Measurements from ENCODE around the gene TLE4. TPM values are rescaled to one million over a fixed set of nuclear protein-coding genes. Genes with fewer than 3 reads are reported as not detected.
A peak's percentile ranks its signal among the peaks of the same experiment; 100 is the strongest.

Gene TLE4
- total and polyA plus RNA-seq, 8 donors = 21.6 to 38.3 (median 33.8) TPM

DNA sequence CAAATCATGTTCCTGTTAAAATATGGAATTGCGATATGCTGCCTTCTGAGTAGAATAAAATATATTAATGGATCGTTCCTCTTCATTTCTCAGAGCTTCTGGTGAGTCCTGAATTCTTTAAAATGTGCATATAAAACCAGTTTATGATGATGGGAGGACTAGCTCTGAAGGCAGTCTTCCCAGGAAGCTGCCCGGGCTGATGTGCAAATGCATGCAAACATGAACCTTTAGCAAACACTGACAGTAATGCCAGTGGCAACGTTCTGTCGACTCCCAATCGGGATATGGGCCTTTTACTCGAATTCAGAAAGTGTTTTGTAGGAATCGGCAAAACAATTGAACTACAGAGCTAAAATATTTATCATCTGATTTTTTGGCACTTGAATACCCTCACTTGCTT, 93.6 kb downstream of the TLE4 start:
- Histone ChIP-seq H3K27me3 (no peaks in the 10 kb centered on the region), H3K4me3 (no peak overlapping the region), H3K27ac (no peak overlapping the region), H3K36me3 (no peaks in the 10 kb centered on the region), H3K9me3 (no peaks in the 10 kb centered on the region), H3K4me1 (peaks cover 0 to 9% of the 10 kb centered on the region in 2 donors)
- DNase-seq (no peak), ATAC-seq (no peak)
- intact Hi-C loops (cut with DNase I) = no loop called here
- TF ChIP-seq, protein P1, sequence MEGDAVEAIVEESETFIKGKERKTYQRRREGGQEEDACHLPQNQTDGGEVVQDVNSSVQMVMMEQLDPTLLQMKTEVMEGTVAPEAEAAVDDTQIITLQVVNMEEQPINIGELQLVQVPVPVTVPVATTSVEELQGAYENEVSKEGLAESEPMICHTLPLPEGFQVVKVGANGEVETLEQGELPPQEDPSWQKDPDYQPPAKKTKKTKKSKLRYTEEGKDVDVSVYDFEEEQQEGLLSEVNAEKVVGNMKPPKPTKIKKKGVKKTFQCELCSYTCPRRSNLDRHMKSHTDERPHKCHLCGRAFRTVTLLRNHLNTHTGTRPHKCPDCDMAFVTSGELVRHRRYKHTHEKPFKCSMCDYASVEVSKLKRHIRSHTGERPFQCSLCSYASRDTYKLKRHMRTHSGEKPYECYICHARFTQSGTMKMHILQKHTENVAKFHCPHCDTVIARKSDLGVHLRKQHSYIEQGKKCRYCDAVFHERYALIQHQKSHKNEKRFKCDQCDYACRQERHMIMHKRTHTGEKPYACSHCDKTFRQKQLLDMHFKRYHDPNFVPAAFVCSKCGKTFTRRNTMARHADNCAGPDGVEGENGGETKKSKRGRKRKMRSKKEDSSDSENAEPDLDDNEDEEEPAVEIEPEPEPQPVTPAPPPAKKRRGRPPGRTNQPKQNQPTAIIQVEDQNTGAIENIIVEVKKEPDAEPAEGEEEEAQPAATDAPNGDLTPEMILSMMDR (IDR thresholded peaks at IDR 0.05) = no peak

DNA sequence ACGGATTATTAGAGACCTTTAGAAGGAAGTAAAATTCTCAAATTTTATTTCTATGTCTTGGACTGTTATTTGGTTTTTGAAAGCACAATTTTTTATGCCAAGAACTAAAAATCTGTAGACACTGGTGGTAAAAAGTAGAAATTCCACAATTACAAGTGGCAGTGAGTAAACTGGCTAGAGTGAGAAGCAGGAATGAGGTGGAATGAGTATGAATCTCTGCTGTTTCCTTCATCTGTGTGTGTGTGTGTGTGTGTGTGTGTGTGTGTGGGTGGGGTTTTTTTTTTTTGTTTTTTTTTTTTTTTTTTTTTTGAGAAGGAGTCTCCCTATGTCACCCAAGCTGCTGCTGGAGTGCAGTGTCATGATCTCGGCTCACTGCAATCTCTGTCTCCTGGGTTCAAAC, 94.2 kb downstream of the TLE4 start:
- no peak overlapping the region for H3K4me3 ChIP-seq
- intact Hi-C loops (cut with DNase I) = no loop called here

DNA sequence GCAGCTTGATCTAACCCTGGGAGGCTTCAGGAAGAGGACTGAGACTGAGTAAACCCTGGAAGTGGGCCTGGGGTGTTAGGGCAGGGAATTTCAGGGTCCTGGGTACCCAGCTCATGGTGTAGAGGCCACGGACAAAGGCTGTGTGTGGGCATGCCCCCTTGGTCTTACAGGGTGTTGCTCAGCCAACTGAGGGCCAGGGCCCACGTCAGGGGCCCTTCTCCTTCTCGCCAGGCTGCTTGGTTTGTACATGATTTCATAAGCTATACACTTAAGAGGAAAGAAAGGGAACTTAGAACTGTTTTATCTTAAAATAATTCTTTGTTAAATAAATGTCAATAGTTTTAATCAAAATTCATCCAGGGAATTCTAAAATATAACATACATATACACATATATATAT, 95.4 kb downstream of the TLE4 start:
- no peak for ATAC-seq
- TF ChIP-seq, protein P1 (IDR thresholded peaks at IDR 0.05) = no peak
- Histone ChIP-seq H3K36me3 (peaks cover 0 to 5% of the 10 kb centered on the region in 2 donors), H3K4me3 (no peak overlapping the region), H3K9me3 (no peaks in the 10 kb centered on the region), H3K4me1 (peaks cover 0 to 9% of the 10 kb centered on the region in 2 donors), H3K27ac (no peak overlapping the region), H3K27me3 (no peaks in the 10 kb centered on the region)
- peak in 1 of 4 donors; percentile 50 for DNase-seq
- intact Hi-C loops (cut with DNase I) = no loop called here

More for the DNA sequence above, 94.2 kb downstream of the TLE4 start:
- no peak for ATAC-seq
- Histone ChIP-seq H3K36me3 (no peaks in the 10 kb centered on the region), H3K9me3 (no peaks in the 10 kb centered on the region), H3K4me1 (peaks cover 0 to 9% of the 10 kb centered on the region in 2 donors), H3K27ac (no peak overlapping the region), H3K27me3 (no peaks in the 10 kb centered on the region)
- DNase-seq = no peak
- TF ChIP-seq, protein P1 (IDR thresholded peaks at IDR 0.05) = no peak

DNA sequence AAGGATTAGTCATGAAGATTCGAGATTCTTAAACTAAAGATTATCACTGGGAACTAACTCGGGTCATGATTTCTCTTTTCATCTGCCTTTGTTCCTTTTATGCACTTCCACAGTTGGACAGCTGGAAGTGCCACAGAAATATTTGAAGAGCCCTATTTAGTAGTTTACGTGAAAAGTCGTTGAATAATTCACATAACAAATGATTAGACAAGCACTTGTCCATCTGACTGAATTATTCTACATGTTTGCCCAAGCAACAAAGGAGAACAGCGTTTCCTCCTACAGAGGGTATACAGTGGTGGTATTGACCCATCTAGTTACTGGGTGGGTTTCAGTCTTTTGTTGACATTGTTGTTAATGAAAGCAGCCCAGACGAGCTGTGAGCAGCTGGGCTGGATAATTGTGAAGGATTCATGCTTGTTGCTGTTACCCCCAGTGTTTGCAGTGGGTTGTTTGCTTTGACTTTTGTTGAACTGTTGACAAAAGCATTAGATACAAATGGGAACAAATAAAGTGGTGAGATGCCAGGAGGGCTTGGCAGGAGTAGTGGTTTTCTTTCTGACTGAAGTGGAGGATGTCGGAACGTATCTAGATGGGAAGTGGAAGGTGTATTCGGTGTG, 96.2 kb downstream of the TLE4 start:
- H3K36me3 ChIP-seq = peaks cover 0 to 5% of the 10 kb centered on the region in 2 donors
- intact Hi-C loops (cut with DNase I) = no loop called here
- H3K27ac ChIP-seq = no peak overlapping the region
- no peaks in the 10 kb centered on the region for H3K9me3 ChIP-seq
- peaks cover 0 to 9% of the 10 kb centered on the region in 2 donors for H3K4me1 ChIP-seq
- no peak for DNase-seq
- H3K4me3 ChIP-seq = no peak overlapping the region
- ATAC-seq = peak; percentile 59
- no peaks in the 10 kb centered on the region for H3K27me3 ChIP-seq
- TF ChIP-seq, protein P1 (IDR thresholded peaks at IDR 0.05) = no peak

DNA sequence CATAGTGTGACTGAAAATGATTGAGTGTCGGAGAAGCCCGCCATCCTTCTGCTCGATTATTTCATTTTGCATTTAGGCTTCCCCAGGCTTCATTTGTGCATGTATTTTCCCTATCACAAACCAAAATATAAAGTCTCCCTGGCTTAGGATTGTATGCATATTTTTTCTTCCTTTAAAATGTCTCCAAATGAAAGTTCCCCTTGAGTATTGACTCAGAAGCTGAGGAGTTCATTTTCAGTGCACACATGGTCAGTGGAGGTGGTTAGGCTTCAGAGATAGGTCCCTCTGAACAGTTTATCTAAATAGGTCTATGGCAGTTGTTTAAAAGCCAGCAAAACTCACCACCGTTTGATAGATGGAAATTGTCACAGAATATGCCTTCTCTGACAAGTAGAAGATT, 97.2 kb downstream of the TLE4 start:
- H3K27ac ChIP-seq = no peak overlapping the region
- no peak for ATAC-seq
- peaks cover 0 to 6% of the 10 kb centered on the region in 2 donors for H3K4me1 ChIP-seq
- peaks cover 0 to 5% of the 10 kb centered on the region in 2 donors for H3K36me3 ChIP-seq
- no peaks in the 10 kb centered on the region for H3K9me3 ChIP-seq
- no peak overlapping the region for H3K4me3 ChIP-seq
- DNase-seq = no peak
- intact Hi-C loops (cut with DNase I) = no loop called here
- TF ChIP-seq, protein P1 (IDR thresholded peaks at IDR 0.05) = no peak
- H3K27me3 ChIP-seq = no peaks in the 10 kb centered on the region
